Activated naive CD8-positive, alpha-beta T cell treated with anti-CD3 and anti-CD28 coated beads, Interleukin-2, amount 50 U/mL, for 16 hours (primary cell): ENCODE measurements around the gene HTR1D.

Source experiments
- DNase-seq: peaks from one replicate; pipeline ENCODE4 v3.0.0-alpha.2; 2020; ENCODE audit warnings: low read depth, low spot score

Gene HTR1D

DNA sequence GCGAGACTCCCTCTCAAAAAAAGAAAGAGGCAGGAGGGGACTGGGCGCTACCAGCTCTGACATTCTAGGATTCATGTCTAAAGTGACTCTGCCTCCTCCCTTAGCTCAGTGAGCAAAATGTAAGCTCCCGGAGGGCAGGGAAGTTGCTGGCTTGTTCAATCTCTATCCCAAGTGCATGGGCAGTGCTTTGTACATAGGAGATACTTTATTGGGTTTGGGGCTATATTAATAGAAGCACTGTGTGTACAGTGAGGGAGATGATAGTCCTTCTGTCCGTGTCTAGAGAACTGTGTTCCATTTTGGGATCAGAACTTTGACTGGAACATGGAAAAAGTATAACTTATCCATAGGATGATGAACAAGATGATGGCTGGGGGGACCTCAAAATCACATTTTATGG lies 31.9 kb downstream of the HTR1D start:
- no peak for DNase-seq

GRCh38 chr1:23184212-23184934 lies 32.9 kb downstream of the HTR1D start:
- no peak for DNase-seq

DNA sequence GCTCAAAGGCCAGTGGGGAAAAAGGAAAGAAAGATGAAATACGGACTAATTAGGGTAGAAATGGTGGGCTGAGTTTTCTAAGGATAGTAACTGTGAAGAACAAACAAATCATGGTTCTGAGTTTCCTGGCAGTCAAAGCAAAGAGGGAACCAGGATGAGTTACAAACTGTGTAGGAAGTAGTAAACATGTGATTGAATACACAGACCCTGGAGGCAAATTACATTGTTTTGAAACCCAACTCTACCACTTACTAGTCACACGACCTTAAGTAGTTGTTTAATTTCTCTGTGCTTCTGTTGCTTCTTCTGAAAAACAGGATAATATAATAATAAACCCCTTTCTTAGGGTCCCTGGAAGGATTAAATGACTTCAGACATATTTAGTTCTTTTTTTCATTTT lies 37.4 kb downstream of the HTR1D start:
- DNase-seq = no peak

DNA sequence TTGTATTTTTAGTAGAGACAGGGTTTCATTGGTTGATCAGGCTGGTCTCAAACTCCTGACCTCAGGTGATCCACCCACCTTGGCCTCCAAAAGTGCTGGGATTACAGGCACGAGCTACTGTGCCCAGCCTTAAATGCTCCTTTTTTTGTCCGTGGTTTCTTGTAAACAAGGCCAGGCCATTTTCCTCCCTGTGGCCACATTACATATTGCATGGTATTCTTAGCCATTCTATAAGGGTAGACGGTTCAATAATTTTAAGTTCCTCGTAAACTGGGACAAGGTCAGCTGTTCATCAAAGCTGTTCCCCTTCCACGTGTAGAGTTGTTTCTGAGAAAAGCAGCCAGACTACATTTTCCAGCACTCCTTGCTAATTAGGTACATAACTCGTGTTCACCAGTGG lies 38.4 kb downstream of the HTR1D start:
- no peak for DNase-seq

GRCh38 chr1:23178414-23178813 lies 38.9 kb downstream of the HTR1D start:
- DNase-seq = no peak

- no peak for DNase-seq
Observed at GRCh38 chr1:23177438-23178380, 39.6 kb downstream of the HTR1D start.

GRCh38 chr1:23177031-23177430 lies 40.3 kb downstream of the HTR1D start:
- DNase-seq = no peak

DNA sequence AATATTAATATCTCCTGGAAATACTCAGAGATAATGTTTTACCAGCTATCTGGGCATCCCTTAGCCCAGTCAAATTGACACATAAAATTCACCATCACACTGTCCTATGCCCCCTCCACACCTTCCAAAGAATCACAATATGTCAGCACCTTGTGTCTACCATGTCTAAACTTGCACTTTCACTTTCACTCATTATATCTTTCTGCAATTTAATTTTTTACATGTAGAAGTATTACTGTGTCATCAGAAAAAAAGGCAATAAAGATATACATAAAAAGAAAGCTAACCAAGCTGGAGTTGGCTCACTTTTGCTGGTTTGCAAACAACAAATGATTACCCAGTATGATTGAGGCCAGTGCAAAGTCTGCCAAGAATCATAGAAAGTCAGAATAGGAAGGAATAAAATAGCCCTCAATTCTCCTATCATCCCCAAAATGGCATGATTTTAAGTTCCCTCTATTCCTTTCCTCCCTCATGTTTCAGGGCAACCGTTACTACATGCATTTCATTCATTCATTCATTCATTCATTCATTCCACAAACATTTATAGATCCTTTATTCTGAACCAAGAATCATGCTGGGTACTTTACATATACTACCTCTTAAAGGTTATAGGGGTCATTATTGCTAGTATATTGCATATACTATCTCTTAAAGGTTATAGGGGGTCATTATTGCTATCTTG lies 42.7 kb downstream of the HTR1D start:
- no peak for DNase-seq

DNA sequence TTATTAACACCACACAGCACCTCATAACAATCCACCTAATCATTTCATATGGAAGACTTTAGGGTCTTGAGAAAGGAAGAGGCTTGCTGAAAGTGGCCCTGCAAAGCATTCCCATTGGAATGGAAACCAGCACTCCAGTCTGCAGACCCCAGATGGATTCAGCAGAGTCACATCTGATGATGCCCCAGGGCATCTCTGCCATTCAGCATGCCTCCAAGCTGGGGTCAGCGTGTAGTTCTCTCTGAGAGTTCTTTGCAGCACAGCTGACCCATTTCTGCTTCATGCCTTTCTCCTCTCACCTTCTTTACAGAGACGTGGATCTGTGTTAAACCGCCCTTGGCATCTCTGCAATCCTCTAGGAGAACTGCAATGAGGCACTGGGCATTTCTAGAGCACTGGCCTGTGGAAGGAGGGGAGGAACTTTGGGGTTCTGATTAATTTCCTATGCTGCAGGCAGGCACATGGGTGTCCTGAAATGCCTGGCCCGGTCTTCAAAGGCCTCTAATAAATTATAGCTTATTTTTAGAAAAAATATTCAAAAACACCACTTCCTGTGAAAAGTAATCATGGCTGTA lies 46.0 kb downstream of the HTR1D start:
- DNase-seq = no peak

- no peak for DNase-seq
Observed at GRCh38 chr1:23169727-23170335, 47.5 kb downstream of the HTR1D start.

DNA sequence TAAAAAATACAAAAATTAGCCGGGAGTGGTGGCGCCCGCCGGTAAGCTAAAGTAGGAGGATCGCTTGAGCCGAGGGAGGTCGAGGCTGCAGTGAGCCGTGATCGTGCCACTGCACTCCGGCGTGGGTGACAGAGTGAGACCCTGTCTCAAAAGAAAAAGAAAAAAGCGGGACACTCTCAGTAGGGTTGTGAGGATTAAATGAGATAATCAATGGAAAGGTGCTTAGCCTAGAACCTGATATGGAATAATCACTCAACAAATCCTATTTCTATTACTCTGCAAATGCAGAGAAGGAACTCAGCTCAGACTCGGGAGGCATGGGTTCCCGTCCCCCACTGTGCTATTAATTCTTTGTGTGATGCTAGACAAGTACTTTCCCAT lies 48.1 kb downstream of the HTR1D start:
- DNase-seq = no peak

GRCh38 chr1:23168445-23169194 lies 48.7 kb downstream of the HTR1D start, which contains the start of gene LUZP1:
LUZP1 (minus strand) TSS chr1:23168856.
- peak; percentile 66 for DNase-seq

DNA sequence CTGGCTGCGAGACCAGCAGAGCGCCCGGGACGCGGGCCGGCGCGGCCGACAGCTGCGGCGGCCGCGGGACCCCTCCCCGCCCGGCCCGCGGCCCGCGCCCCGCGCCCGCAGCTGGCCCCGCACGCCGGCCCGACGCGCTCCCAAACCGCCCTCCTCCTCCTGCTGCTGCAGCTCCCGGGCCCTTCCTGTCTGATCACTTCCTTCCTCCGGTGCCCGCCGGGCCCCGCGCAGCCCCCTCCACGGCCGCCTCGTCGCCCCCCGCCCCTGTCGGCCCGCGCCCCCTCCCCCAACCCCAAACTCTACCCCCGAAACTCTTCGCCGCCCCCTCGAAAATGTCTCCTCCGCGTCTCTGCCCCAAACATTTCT lies 49.2 kb downstream of the HTR1D start:
- no peak for DNase-seq

DNA sequence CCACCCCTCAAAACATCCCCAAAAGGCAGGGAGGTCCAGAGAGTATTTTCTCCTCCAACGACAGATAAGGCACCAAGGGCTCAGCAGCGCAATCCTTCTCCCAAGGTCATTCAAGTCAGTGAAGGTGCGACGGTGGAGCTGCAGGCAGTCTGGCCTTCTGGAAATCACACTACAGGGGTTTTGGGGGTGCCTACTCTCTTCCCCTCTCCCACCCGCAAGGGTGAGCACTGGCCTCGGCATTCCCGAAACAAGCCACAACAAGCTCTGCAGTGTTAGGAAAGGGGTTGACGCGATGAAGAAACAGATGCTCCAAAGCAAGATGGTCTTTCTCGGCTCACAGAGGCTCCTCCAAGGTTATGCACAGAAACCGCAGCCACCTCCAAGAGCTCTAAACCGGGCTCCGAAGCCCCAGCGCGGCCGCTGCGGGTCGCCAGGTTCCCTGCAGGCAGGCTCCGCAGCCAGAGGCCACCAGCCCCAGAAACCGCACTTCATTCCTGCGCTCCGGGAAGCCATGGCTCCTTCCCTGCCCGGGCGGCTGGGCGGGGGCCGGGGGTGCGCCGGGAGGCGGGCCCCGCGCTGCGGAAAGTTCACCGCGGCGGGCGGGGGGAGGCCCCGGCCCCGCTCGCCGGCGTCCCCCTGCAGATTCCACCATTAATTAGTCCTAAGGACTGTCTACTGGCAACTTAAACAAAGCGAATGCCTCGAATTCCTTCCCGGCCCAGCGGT lies 49.8 kb downstream of the HTR1D start:
- no peak for DNase-seq

GRCh38 chr1:23166854-23167253 lies 50.4 kb downstream of the HTR1D start:
- no peak for DNase-seq

GRCh38 chr1:23163395-23163794 lies 53.9 kb downstream of the HTR1D start:
- DNase-seq = no peak

GRCh38 chr1:23159963-23160877 lies 57.1 kb downstream of the HTR1D start:
- no peak for DNase-seq

DNA sequence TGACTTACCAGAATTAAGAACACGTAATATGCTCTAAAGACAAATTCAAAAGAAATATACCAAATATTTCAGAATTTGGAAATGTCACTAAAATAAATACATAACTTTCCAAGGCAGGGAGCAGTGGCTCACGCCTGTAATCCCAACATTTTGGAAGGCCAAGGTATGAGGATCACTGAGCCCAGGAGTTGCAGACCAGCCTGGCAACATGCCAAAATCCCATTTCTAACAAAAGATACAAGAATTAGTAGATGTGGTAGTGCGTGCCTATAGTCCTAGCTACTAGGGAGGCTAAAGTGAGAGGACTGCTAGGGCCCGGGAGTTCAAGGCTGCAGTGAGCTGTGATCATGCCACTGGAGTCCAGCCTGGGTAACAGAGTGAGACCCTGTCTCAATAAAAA lies 60.4 kb downstream of the HTR1D start:
- no peak for DNase-seq
